Muscle of back (tissue), 11 donors: ENCODE results near the gene DNAJC18. TPM values are rescaled to one million over a fixed set of nuclear protein-coding genes. Genes with fewer than 3 reads are reported as not detected.
"Not testable (repeated sequence)": the region's sequence is repeated elsewhere in the genome, so short reads cannot be mapped to it uniquely, and the experiment has no call there.

ENCODE experiments used
- DNase-seq, 3 donors: peaks; one replicate each; pipeline versions ENCODE4 v3.0.0 to v3.0.0-alpha.2; 2013
- polyA plus RNA-seq, 10 donors: library from polyadenylated mRNA; unstranded; fragments of 120-200 nt; gene quantifications; one replicate each; pipeline ENCODE4 v1.2.1, GENCODE V29; 2013; ENCODE audit not compliant: insufficient read length in 10 of 10

Gene DNAJC18
- polyA plus RNA-seq, 10 donors, result 20.0 to 33.0 (median 25.7) TPM

GRCh38 chr5:139435676-139436075 lies 3.6 kb downstream of the DNAJC18 start:
- no peak for DNase-seq

GRCh38 chr5:139431706-139432105 lies 7.6 kb downstream of the DNAJC18 start:
- no peak for DNase-seq

GRCh38 chr5:139430015-139430414 lies 9.3 kb downstream of the DNAJC18 start:
- no peak for DNase-seq

GRCh38 chr5:139426203-139426885 lies 13.0 kb downstream of the DNAJC18 start:
- no peak for DNase-seq

GRCh38 chr5:139425497-139425896 lies 13.8 kb downstream of the DNAJC18 start:
- no peak for DNase-seq

- peak; percentile 68 to 86 (median 75) for DNase-seq
These were observed 16.9 kb downstream of the DNAJC18 start for GRCh38 chr5:139422307-139422893.

GRCh38 chr5:139419226-139420192 lies 19.8 kb downstream of the DNAJC18 start:
- DNase-seq, result no peak

- DNase-seq, result no peak
These were observed 20.5 kb downstream of the DNAJC18 start for GRCh38 chr5:139418793-139419192.

- peak in 2 of 3 donors; percentile 45 to 65 for DNase-seq
These were observed 22.1 kb downstream of the DNAJC18 start for GRCh38 chr5:139417214-139417613.

GRCh38 chr5:139416651-139417050 lies 22.7 kb downstream of the DNAJC18 start:
- DNase-seq, result no peak

- DNase-seq, result no peak
These were observed 23.5 kb downstream of the DNAJC18 start for GRCh38 chr5:139415869-139416268.

- peak in 1 of 3 donors; percentile 39 for DNase-seq
These were observed 24.0 kb downstream of the DNAJC18 start for GRCh38 chr5:139415221-139415861.

GRCh38 chr5:139414581-139415130 lies 24.7 kb downstream of the DNAJC18 start:
- DNase-seq, result peak; percentile 47 to 71 (median 69)

GRCh38 chr5:139413963-139414362 lies 25.4 kb downstream of the DNAJC18 start:
- no peak for DNase-seq

GRCh38 chr5:139413153-139413552 lies 26.2 kb downstream of the DNAJC18 start:
- DNase-seq, result no peak

GRCh38 chr5:139410993-139411828 lies 28.1 kb downstream of the DNAJC18 start:
- DNase-seq, result no peak

- no peak for DNase-seq
These were observed 29.0 kb downstream of the DNAJC18 start for GRCh38 chr5:139410121-139410992.

GRCh38 chr5:139409116-139409515 lies 30.2 kb downstream of the DNAJC18 start:
- not testable (repeated sequence) for DNase-seq

- no peak for DNase-seq
These were observed 31.1 kb downstream of the DNAJC18 start for GRCh38 chr5:139408191-139408590.

GRCh38 chr5:139407517-139407916 lies 31.8 kb downstream of the DNAJC18 start:
- DNase-seq, result no peak
